ENCODE measurements around the gene ST8SIA4. TPM values are rescaled to one million over a fixed set of nuclear protein-coding genes. Genes with fewer than 3 reads are reported as not detected.

The ST8SIA4 gene
- total and polyA plus RNA-seq, 10 of the 15 experiments (the other 5 are each of a cell fraction or from before 2014, with no cell fraction given), result 4.4 to 30.9 (median 19.5) TPM

DNA sequence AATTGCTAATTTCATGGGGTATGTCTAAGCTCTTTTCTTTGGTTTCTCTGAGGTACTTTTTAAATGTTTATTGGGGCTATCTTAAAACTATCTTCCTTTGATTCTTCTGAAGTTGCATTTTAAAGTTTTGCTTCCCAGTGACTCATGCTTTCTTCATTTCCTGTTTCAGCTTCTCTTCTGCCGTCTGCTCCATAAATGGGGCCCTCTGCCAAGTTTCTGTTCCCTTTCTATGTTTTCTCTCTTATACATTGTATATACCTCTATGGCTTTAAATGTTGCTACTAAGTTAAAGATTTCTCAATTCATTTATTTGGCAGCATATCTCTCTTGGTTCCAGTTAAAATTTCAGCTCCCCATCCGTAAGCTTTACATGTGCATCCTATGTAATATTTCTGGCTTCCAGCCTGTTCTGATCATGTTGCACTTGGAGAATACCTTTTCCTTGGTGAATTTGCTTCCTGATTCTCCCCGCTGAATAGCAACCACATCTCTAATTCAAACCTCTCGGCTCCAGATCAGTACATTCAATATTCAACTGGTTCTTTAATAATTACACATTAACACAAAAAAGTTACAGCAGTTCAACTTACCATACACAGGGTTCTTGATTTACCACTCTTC, 125.3 kb downstream of the ST8SIA4 start (continued):
- TF ChIP-seq, protein P1, sequence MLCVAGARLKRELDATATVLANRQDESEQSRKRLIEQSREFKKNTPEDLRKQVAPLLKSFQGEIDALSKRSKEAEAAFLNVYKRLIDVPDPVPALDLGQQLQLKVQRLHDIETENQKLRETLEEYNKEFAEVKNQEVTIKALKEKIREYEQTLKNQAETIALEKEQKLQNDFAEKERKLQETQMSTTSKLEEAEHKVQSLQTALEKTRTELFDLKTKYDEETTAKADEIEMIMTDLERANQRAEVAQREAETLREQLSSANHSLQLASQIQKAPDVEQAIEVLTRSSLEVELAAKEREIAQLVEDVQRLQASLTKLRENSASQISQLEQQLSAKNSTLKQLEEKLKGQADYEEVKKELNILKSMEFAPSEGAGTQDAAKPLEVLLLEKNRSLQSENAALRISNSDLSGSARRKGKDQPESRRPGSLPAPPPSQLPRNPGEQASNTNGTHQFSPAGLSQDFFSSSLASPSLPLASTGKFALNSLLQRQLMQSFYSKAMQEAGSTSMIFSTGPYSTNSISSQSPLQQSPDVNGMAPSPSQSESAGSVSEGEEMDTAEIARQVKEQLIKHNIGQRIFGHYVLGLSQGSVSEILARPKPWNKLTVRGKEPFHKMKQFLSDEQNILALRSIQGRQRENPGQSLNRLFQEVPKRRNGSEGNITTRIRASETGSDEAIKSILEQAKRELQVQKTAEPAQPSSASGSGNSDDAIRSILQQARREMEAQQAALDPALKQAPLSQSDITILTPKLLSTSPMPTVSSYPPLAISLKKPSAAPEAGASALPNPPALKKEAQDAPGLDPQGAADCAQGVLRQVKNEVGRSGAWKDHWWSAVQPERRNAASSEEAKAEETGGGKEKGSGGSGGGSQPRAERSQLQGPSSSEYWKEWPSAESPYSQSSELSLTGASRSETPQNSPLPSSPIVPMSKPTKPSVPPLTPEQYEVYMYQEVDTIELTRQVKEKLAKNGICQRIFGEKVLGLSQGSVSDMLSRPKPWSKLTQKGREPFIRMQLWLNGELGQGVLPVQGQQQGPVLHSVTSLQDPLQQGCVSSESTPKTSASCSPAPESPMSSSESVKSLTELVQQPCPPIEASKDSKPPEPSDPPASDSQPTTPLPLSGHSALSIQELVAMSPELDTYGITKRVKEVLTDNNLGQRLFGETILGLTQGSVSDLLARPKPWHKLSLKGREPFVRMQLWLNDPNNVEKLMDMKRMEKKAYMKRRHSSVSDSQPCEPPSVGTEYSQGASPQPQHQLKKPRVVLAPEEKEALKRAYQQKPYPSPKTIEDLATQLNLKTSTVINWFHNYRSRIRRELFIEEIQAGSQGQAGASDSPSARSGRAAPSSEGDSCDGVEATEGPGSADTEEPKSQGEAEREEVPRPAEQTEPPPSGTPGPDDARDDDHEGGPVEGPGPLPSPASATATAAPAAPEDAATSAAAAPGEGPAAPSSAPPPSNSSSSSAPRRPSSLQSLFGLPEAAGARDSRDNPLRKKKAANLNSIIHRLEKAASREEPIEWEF (IDR thresholded peaks at IDR 0.05; ENCODE audit: insufficient replicate concordance, low read depth, low read length), result peak; percentile 16
- TF ChIP-seq JUND (IDR thresholded peaks at IDR 0.05; ENCODE audit: low read depth, low read length) (peak; percentile 74; the same call in 1 of the 2 replicates), SRF (IDR thresholded peaks at IDR 0.05; ENCODE audit: low read depth in 2 of 2, low read length in 2 of 2) (peak in 1 of 2 experiments; percentile 47; a peak in 1 of 4 replicates), ZNF217 (IDR thresholded peaks at IDR 0.05) (peak; percentile 43; the same call in 1 of the 2 replicates), ESRRA (IDR thresholded peaks at IDR 0.05; ENCODE audit: low read length) (no peak), GATAD2B (conservative IDR thresholded peaks at IDR 0.05; ENCODE audit: low read depth) (peak; percentile 83), CREM (IDR thresholded peaks at IDR 0.05; ENCODE audit: low read depth) (peak; percentile 81), SREBF1 (IDR thresholded peaks at IDR 0.05; ENCODE audit: low read length) (no peak), KLF5 (IDR thresholded peaks at IDR 0.05; ENCODE audit: partially characterized antibody) (no peak), DPF2 (IDR thresholded peaks at IDR 0.05) (peak; percentile 97), PAX8 (IDR thresholded peaks at IDR 0.05) (no peak), JUNB (IDR thresholded peaks at IDR 0.05) (peak; percentile 86), BHLHE40 (IDR thresholded peaks at IDR 0.05; ENCODE audit: borderline replicate concordance in 1 of 2, low read depth in 2 of 2, low read length in 1 of 2) (peak in 1 of 2 experiments; percentile 59; a peak in 2 of 4 replicates), RUNX3 (IDR thresholded peaks at IDR 0.05; ENCODE audit: low read length) (peak; percentile 58), MTA3 (IDR thresholded peaks at IDR 0.05; ENCODE audit: borderline replicate concordance, low read length) (0 out of 2 replicates have a peak, but pooled peaks have one; percentile 44), ETV6 (conservative IDR thresholded peaks at IDR 0.05 in 1 of 2, IDR thresholded peaks at IDR 0.05 in 1 of 2; ENCODE audit: borderline replicate concordance in 1 of 2, low read depth in 1 of 2) (peak in 1 of 2 experiments; percentile 97; a peak in 2 of 4 replicates), BCL11A (IDR thresholded peaks at IDR 0.05; ENCODE audit: low read depth, low read length) (peak; percentile 81), SP1 (IDR thresholded peaks at IDR 0.05; ENCODE audit: low read depth, low read length) (no peak), CREB1 (IDR thresholded peaks at IDR 0.05; ENCODE audit: low read depth) (0 out of 2 replicates have a peak, but pooled peaks have one; percentile 33), IKZF2 (IDR thresholded peaks at IDR 0.05) (peak; percentile 98 to 99), ZZZ3 (IDR thresholded peaks at IDR 0.05; ENCODE audit: control insufficient read depth, insufficient read length, low read depth) (no peak), MEF2A (IDR thresholded peaks at IDR 0.05; ENCODE audit: insufficient read depth, low read depth, low read length) (0 out of 2 replicates have a peak, but pooled peaks have one; percentile 36)
- TF ChIP-seq, protein P2, sequence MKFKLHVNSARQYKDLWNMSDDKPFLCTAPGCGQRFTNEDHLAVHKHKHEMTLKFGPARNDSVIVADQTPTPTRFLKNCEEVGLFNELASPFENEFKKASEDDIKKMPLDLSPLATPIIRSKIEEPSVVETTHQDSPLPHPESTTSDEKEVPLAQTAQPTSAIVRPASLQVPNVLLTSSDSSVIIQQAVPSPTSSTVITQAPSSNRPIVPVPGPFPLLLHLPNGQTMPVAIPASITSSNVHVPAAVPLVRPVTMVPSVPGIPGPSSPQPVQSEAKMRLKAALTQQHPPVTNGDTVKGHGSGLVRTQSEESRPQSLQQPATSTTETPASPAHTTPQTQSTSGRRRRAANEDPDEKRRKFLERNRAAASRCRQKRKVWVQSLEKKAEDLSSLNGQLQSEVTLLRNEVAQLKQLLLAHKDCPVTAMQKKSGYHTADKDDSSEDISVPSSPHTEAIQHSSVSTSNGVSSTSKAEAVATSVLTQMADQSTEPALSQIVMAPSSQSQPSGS (IDR thresholded peaks at IDR 0.05; ENCODE audit: low read length), result peak; percentile 92
- TF ChIP-seq, protein P3, sequence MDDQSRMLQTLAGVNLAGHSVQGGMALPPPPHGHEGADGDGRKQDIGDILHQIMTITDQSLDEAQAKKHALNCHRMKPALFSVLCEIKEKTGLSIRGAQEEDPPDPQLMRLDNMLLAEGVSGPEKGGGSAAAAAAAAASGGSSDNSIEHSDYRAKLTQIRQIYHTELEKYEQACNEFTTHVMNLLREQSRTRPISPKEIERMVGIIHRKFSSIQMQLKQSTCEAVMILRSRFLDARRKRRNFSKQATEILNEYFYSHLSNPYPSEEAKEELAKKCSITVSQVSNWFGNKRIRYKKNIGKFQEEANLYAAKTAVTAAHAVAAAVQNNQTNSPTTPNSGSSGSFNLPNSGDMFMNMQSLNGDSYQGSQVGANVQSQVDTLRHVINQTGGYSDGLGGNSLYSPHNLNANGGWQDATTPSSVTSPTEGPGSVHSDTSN (IDR thresholded peaks at IDR 0.05; ENCODE audit: insufficient replicate concordance, low read depth, low read length), result no peak

All from GM12878 (cell line).